ENCODE results near the gene FCHSD2. TPM values are rescaled to one million over a fixed set of nuclear protein-coding genes. Genes with fewer than 3 reads are reported as not detected.

Gene FCHSD2
- total RNA-seq, 4 donors from 2014 or later: 17.0 to 40.0 (median 27.0) TPM

DNA sequence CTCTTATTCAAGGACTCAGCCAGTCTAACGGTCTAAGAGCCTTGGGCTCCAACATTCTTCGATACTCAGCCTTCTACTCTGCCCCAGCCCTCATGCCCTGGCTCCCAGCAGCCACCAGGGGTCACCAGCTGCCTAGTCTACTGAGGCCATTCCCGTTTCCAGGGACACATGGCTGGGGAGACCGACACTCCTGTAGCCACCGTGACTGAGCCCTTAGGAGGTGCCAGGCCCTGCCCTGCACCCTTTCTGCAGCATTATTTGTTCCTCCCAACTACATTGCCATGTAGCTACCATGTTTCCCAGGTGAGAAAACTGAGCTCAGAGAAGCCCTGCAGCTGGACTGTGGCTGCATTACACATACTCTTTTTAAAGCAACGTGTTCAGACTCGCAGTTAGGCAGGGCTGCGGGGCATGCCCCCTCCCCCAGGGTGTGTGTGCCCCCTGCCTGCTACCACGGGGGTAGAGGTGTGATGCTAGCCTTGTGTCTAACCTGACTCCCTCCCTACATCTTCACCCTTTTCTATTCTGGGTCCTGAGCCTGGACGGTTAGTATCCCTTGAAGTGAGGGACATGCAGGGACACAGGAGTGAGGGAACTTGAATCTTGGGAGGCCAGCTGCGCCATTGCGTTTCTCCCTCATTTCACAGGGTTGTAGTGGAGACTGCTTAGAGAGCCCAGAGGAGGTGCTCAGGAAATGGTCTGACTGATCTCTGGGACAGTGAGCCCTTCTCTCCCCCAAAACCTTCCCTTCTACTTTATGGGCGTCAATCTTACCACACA lies 310.4 kb downstream of the FCHSD2 start:
- peaks cover 2 to 57% (median 31%) of the 10 kb centered on the region in 3 donors for H3K4me1 ChIP-seq
- ATAC-seq: peak; percentile 83
- H3K27ac ChIP-seq: peak overlapping the region in 3 of 4 donors; percentile 33 to 77 (median 75)
- WGBS, 2 donors (ENCODE audit: low coverage in 1 of 2): 0 to 11% methylated on average over 1 to 5 of the region's 13 CpGs
- TF ChIP-seq, protein P1, sequence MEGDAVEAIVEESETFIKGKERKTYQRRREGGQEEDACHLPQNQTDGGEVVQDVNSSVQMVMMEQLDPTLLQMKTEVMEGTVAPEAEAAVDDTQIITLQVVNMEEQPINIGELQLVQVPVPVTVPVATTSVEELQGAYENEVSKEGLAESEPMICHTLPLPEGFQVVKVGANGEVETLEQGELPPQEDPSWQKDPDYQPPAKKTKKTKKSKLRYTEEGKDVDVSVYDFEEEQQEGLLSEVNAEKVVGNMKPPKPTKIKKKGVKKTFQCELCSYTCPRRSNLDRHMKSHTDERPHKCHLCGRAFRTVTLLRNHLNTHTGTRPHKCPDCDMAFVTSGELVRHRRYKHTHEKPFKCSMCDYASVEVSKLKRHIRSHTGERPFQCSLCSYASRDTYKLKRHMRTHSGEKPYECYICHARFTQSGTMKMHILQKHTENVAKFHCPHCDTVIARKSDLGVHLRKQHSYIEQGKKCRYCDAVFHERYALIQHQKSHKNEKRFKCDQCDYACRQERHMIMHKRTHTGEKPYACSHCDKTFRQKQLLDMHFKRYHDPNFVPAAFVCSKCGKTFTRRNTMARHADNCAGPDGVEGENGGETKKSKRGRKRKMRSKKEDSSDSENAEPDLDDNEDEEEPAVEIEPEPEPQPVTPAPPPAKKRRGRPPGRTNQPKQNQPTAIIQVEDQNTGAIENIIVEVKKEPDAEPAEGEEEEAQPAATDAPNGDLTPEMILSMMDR (IDR thresholded peaks at IDR 0.05): peak in 3 of 4 experiments; percentile 94 to 96 (median 95)
- TF ChIP-seq POLR2AphosphoS5 (IDR thresholded peaks at IDR 0.05) (peak; percentile 42), EP300 (IDR thresholded peaks at IDR 0.05) (no peak), POLR2A (IDR thresholded peaks at IDR 0.05) (no peak)
- peaks cover 0 to 24% of the 10 kb centered on the region in 2 donors for H3K36me3 ChIP-seq
- H3K27me3 ChIP-seq: no peaks in the 10 kb centered on the region
- H3K9me3 ChIP-seq: no peaks in the 10 kb centered on the region
- no peak overlapping the region for H3K4me3 ChIP-seq

DNA sequence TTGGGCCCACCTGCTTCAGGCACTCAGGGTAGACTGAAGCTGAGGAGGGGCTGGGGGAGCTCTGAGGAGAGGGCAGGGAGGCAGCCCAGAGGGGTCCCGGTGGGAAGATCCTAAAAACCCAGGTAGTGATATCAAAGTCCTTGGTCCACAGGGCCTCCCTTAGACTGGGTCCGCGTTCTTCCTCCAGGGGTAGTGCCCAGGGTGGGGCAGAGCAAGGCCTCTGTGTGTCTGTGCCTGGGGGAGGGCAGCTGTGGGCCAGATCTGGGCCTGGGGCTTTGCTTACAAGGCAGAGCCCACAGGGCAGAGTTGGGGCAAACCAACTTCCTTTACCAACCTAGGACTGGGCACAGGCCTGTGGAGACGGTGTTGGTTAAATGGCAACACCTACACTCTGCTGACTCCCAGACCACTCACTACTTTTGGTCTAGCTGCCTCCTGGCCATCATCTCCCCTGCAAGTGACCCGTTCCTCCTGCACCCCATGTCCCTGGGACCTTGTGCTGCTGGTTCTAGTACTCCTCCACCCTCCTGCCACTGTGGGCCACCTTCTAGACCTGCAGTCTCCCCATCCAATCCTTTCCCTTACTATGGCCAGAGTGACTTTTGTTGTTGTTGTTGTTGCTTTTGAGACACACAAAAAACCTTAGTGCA lies 312.1 kb downstream of the FCHSD2 start:
- TF ChIP-seq EP300 (IDR thresholded peaks at IDR 0.05) (no peak), POLR2A (IDR thresholded peaks at IDR 0.05) (no peak), POLR2AphosphoS5 (IDR thresholded peaks at IDR 0.05) (no peak)
- TF ChIP-seq, protein P1 (IDR thresholded peaks at IDR 0.05): no peak
- H3K4me1 ChIP-seq: peaks cover 2 to 40% (median 27%) of the 10 kb centered on the region in 3 donors
- no peak overlapping the region for H3K27ac ChIP-seq
- ATAC-seq: no peak
- H3K27me3 ChIP-seq: no peaks in the 10 kb centered on the region
- H3K9me3 ChIP-seq: no peaks in the 10 kb centered on the region
- peaks cover 0 to 19% of the 10 kb centered on the region in 2 donors for H3K36me3 ChIP-seq
- WGBS, 2 donors (ENCODE audit: low coverage in 1 of 2): 86% methylated on average over 1 of the region's 5 CpGs; no CpG with 5 or more reads in 1 of the 2 donors
- no peak overlapping the region for H3K4me3 ChIP-seq

DNA sequence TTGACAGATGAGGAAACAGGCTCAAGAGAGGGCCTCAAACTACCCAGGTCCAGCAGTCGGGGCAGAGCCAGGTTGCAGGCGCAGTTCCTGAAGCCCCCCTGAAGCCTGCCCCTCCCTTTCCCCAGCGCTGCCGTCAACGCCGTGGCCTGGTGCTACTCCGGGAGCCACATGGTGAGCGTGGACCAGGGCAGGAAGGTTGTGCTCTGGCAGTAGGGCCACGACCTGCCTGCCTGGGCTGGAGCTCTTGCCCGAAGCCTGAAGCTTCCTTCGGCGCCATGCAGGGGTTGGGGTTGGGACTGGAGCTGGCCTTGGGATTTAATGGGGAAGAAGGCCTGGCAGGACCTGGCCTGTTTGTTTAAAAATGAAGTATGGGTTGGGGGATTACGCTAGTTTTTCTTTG lies 312.9 kb downstream of the FCHSD2 start:
- no peaks in the 10 kb centered on the region for H3K27me3 ChIP-seq
- H3K4me1 ChIP-seq: peaks cover 2 to 32% (median 20%) of the 10 kb centered on the region in 3 donors
- no peaks in the 10 kb centered on the region for H3K9me3 ChIP-seq
- no peak overlapping the region for H3K27ac ChIP-seq
- H3K36me3 ChIP-seq: peaks cover 0 to 19% of the 10 kb centered on the region in 2 donors
- WGBS, 2 donors (ENCODE audit: low coverage in 1 of 2): 71% methylated on average over 1 of the region's 13 CpGs; no CpG with 5 or more reads in 1 of the 2 donors
- no peak for TF ChIP-seq EP300 (IDR thresholded peaks at IDR 0.05)
- no peak for TF ChIP-seq POLR2A (IDR thresholded peaks at IDR 0.05)
- no peak for TF ChIP-seq POLR2AphosphoS5 (IDR thresholded peaks at IDR 0.05)
- TF ChIP-seq, protein P1 (IDR thresholded peaks at IDR 0.05): no peak
- H3K4me3 ChIP-seq: no peak overlapping the region
- no peak for ATAC-seq

DNA sequence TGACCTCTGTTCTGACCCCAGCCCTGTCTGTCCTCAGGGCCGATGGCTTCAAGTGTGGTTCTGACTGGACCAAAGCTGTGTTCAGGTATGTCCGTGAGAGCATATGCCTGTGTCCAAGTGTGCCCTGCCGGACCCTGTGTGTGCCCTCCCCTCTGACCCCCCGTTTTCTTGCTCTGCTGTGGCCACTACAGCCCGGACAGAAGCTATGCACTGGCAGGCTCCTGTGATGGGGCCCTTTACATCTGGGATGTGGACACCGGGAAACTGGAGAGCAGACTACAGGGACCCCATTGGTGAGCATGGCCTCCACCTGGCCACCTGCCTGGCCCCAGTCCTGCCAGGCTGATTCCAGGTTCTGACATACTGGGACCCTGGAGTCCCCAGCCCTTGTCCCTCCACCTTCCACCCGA lies 313.4 kb downstream of the FCHSD2 start:
- WGBS, 2 donors (ENCODE audit: low coverage in 1 of 2): 35% methylated on average over 2 of the region's 7 CpGs; no CpG with 5 or more reads in 1 of the 2 donors
- Histone ChIP-seq H3K4me3 (no peak overlapping the region), H3K27ac (peak overlapping the region in 2 of 4 donors; percentile 14 to 41), H3K36me3 (peaks cover 0 to 19% of the 10 kb centered on the region in 2 donors), H3K9me3 (no peaks in the 10 kb centered on the region), H3K27me3 (no peaks in the 10 kb centered on the region), H3K4me1 (peaks cover 2 to 27% (median 17%) of the 10 kb centered on the region in 3 donors)
- TF ChIP-seq POLR2A (IDR thresholded peaks at IDR 0.05) (no peak), POLR2AphosphoS5 (IDR thresholded peaks at IDR 0.05) (no peak), EP300 (IDR thresholded peaks at IDR 0.05) (no peak)
- TF ChIP-seq, protein P1 (IDR thresholded peaks at IDR 0.05): no peak
- no peak for ATAC-seq

All from gastroesophageal sphincter (tissue), 4 donors.